ENCODE results near the gene SELPLG. TPM values are rescaled to one million over a fixed set of nuclear protein-coding genes. Genes with fewer than 3 reads are reported as not detected.
"Not testable (repeated sequence)": the region's sequence is repeated elsewhere in the genome, so short reads cannot be mapped to it uniquely, and the experiment has no call there.

Gene SELPLG
- total RNA-seq, 2 experiments from 2014 or later, result 56.8 to 60.1 TPM

GRCh38 chr12:108668063-108668462, 34.4 kb upstream of the SELPLG start:
- H3K36me3 Mint-ChIP-seq, result no peaks in the 10 kb centered on the region
- intact Hi-C loops (cut with micrococcal nuclease), result loop anchor here (10.0 kb wide), 1 partner anchor 427 kb away; the partner anchor contains the start of genes ALKBH2 and UNG
- H3K27me3 Mint-ChIP-seq, result no peaks in the 10 kb centered on the region
- no peak overlapping the region for H3K4me3 Mint-ChIP-seq
- CTCF ChIA-PET, result interaction anchor here (1.1 to 10.3 kb wide), 4 partner anchors 19 to 136 kb away, joined by 3 to 322 read pairs (median 4); no protein-coding TSS in a partner anchor
- DNase-seq, result no peak
- H3K4me1 Mint-ChIP-seq (ENCODE audit: low read depth), result peaks cover 19% of the 10 kb centered on the region
- no peak overlapping the region for H3K27ac Mint-ChIP-seq
- H3K9me3 Mint-ChIP-seq, result no peaks in the 10 kb centered on the region
- POLR2A ChIA-PET, result no interaction called here

- peaks cover 23% of the 10 kb centered on the region for H3K4me1 Mint-ChIP-seq (ENCODE audit: low read depth)
- intact Hi-C loops (cut with micrococcal nuclease), result loop anchor here (10.0 kb wide), 1 partner anchor 427 kb away; the partner anchor contains the start of genes ALKBH2 and UNG
- CTCF ChIA-PET, result interaction anchor here (1.3 to 10.3 kb wide), 5 partner anchors 21 to 283 kb away, joined by 4 to 322 read pairs (median 32); no protein-coding TSS in a partner anchor
- H3K27ac Mint-ChIP-seq, result no peak overlapping the region
- H3K36me3 Mint-ChIP-seq, result no peaks in the 10 kb centered on the region
- POLR2A ChIA-PET, result no interaction called here
- no peak for DNase-seq
- no peaks in the 10 kb centered on the region for H3K27me3 Mint-ChIP-seq
- no peaks in the 10 kb centered on the region for H3K9me3 Mint-ChIP-seq
- no peak overlapping the region for H3K4me3 Mint-ChIP-seq
Measured at GRCh38 chr12:108667349-108667748, 33.7 kb upstream of the SELPLG start.

DNA sequence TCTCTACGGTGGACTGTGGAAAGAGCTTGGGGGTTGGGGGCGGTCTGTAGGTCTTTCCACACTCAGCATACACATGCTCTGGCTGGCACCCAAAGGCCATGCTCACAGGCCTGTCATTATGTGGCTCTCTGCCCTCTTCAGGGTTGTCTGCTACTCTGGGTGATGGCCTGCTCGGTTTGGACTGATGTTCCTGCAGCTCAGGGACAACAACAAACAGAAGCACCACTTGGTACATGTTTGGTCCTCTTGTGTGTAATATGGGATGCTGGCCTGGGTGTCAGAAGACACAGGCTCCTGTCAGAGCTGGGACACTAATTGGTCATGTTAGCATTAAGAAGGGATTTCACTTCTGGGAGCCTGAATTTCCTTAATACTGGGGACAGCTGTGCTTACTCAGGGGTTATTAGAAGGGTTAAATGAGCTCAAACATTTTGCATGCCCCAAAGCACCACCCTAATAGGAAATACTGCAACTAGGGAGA, 32.7 kb upstream of the SELPLG start:
- Mint-ChIP-seq H3K36me3 (no peaks in the 10 kb centered on the region), H3K27me3 (no peaks in the 10 kb centered on the region), H3K27ac (no peak overlapping the region), H3K4me1 (ENCODE audit: low read depth) (peaks cover 23% of the 10 kb centered on the region), H3K9me3 (no peaks in the 10 kb centered on the region), H3K4me3 (no peak overlapping the region)
- ChIA-PET POLR2A (interaction anchor here (1.0 kb wide), 1 partner anchor 137 kb away, joined by 4 read pairs; no protein-coding TSS in a partner anchor), CTCF (interaction anchor here (0.9 to 10.3 kb wide), 7 partner anchors 22 to 284 kb away, joined by 3 to 322 read pairs (median 8); partner anchors contain the start of gene ISCU)
- no peak for DNase-seq
- intact Hi-C loops (cut with micrococcal nuclease), result loop anchor here (10.0 kb wide), 1 partner anchor 428 kb away; the partner anchor contains the start of genes ALKBH2 and UNG

DNA sequence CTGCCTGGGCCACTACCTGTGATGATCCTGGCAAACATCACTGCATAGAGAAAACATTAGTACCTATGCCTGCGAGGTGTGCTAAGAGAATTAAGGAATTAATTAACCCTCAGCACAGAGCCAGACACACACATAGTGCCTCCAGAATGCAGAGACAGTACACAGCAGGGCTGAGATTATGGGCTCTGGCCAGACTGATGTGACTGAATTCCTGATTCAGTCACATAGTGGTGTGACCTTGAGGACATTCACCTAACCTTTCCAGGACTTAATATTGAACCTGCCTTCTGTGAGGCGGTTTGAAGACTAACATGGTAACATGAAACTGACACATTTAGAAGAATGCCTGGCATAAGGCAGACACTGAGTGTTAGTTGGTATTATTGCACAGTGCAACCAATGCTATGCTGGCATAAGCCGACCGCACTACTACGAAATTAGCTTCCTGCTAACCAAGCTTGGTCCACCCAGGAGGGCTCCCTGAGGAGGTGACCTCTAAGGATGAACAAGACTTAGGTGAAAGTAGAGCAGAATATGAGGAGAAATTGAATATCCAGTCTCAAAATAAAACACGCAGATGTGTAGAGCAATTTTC, 32.0 kb upstream of the SELPLG start:
- no peak for DNase-seq
- Mint-ChIP-seq H3K9me3 (no peaks in the 10 kb centered on the region), H3K36me3 (no peaks in the 10 kb centered on the region), H3K27me3 (no peaks in the 10 kb centered on the region), H3K4me1 (ENCODE audit: low read depth) (peaks cover 23% of the 10 kb centered on the region), H3K4me3 (no peak overlapping the region), H3K27ac (no peak overlapping the region)
- POLR2A ChIA-PET, result interaction anchor here (1.0 to 2.0 kb wide), 4 partner anchors 24 to 137 kb away, joined by 4 to 7 read pairs (median 5); no protein-coding TSS in a partner anchor
- intact Hi-C loops (cut with micrococcal nuclease), result loop anchor here (1.0 to 10.0 kb wide), 3 partner anchors 24 to 429 kb away; partner anchors contain the start of genes ALKBH2 and UNG
- CTCF ChIA-PET, result interaction anchor here (0.6 to 10.3 kb wide), 41 partner anchors 13 to 427 kb away, joined by 3 to 322 read pairs (median 8); partner anchors contain the start of genes ALKBH2, ISCU and SELPLG

GRCh38 chr12:108664338-108665258, 30.9 kb upstream of the SELPLG start:
- ChIA-PET CTCF (interaction anchor here (0.6 to 10.3 kb wide), 64 partner anchors 9 to 428 kb away, joined by 3 to 322 read pairs (median 5); partner anchors contain the start of genes ALKBH2, ISCU and SELPLG), POLR2A (interaction anchor here (0.8 to 2.0 kb wide), 9 partner anchors 11 to 141 kb away, joined by 3 to 7 read pairs (median 4); no protein-coding TSS in a partner anchor)
- H3K27me3 Mint-ChIP-seq, result no peaks in the 10 kb centered on the region
- H3K4me1 Mint-ChIP-seq (ENCODE audit: low read depth), result peaks cover 23% of the 10 kb centered on the region
- intact Hi-C loops (cut with micrococcal nuclease), result loop anchor here (1.0 to 10.0 kb wide), 8 partner anchors 25 to 430 kb away; partner anchors contain the start of genes ALKBH2 and UNG
- H3K27ac Mint-ChIP-seq, result peak overlapping the region; percentile 83
- H3K36me3 Mint-ChIP-seq, result no peaks in the 10 kb centered on the region
- H3K9me3 Mint-ChIP-seq, result no peaks in the 10 kb centered on the region
- H3K4me3 Mint-ChIP-seq, result peak overlapping the region; percentile 33
- DNase-seq, result peak; percentile 92

GRCh38 chr12:108663324-108664015, 29.8 kb upstream of the SELPLG start:
- intact Hi-C loops (cut with micrococcal nuclease), result loop anchor here (1.0 to 10.0 kb wide), 7 partner anchors 29 to 431 kb away; partner anchors contain the start of genes ALKBH2 and UNG
- H3K36me3 Mint-ChIP-seq, result no peaks in the 10 kb centered on the region
- H3K4me3 Mint-ChIP-seq, result no peak overlapping the region
- POLR2A ChIA-PET, result interaction anchor here (0.8 to 2.0 kb wide), 6 partner anchors 10 to 142 kb away, joined by 3 to 7 read pairs (median 4); no protein-coding TSS in a partner anchor
- no peaks in the 10 kb centered on the region for H3K9me3 Mint-ChIP-seq
- H3K27me3 Mint-ChIP-seq, result no peaks in the 10 kb centered on the region
- H3K27ac Mint-ChIP-seq, result no peak overlapping the region
- H3K4me1 Mint-ChIP-seq (ENCODE audit: low read depth), result peaks cover 23% of the 10 kb centered on the region
- CTCF ChIA-PET, result interaction anchor here (0.7 to 10.3 kb wide), 38 partner anchors 10 to 429 kb away, joined by 3 to 322 read pairs (median 6); partner anchors contain the start of genes ALKBH2, ISCU and SELPLG
- DNase-seq, result no peak

- H3K36me3 Mint-ChIP-seq; H3K4me1 Mint-ChIP-seq (ENCODE audit: low read depth); H3K27me3 Mint-ChIP-seq; H3K4me3 Mint-ChIP-seq; DNase-seq; H3K27ac Mint-ChIP-seq; POLR2A ChIA-PET; H3K9me3 Mint-ChIP-seq; intact Hi-C loops (cut with micrococcal nuclease): not testable (repeated sequence)
- CTCF ChIA-PET, result interaction anchor here (1.0 kb wide), 2 partner anchors 96 to 145 kb away, joined by 4 to 5 read pairs; partner anchors contain the start of gene ISCU
Measured at GRCh38 chr12:108658115-108658514, 24.4 kb upstream of the SELPLG start.

- Mint-ChIP-seq H3K4me1 (ENCODE audit: low read depth) (peaks cover 9% of the 10 kb centered on the region), H3K4me3 (no peak overlapping the region), H3K27ac (no peak overlapping the region), H3K27me3 (no peaks in the 10 kb centered on the region), H3K9me3 (no peaks in the 10 kb centered on the region), H3K36me3 (peaks cover 4% of the 10 kb centered on the region)
- intact Hi-C loops (cut with micrococcal nuclease), result no loop called here
- ChIA-PET CTCF (no interaction called here), POLR2A (no interaction called here)
- DNase-seq, result no peak
Measured at GRCh38 chr12:108657130-108657745, 23.5 kb upstream of the SELPLG start.

DNA sequence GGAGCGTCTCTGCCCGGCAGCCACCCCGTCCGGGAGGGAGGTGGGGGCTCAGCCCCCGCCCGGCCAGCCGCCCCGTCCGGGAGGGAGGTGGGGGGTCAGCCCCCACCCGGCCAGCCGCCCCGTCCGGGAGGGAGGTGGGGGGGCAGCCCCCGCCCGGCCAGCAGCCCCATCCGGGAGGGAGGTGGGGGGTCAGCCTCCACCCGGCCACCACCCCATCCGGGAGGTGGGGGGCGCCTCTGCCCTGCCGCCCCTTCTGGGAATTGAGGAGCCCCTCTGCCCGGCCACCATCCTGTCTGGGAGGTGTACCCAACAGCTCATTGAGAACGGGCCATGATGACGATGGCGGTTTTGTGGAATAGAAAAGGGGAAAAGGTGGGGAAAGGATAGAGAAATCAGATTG, 22.6 kb upstream of the SELPLG start:
- H3K4me3 Mint-ChIP-seq; H3K36me3 Mint-ChIP-seq; H3K27me3 Mint-ChIP-seq; H3K4me1 Mint-ChIP-seq (ENCODE audit: low read depth); CTCF ChIA-PET; intact Hi-C loops (cut with micrococcal nuclease); DNase-seq; H3K9me3 Mint-ChIP-seq; POLR2A ChIA-PET; H3K27ac Mint-ChIP-seq: not testable (repeated sequence)

- DNase-seq; CTCF ChIA-PET; H3K27me3 Mint-ChIP-seq; H3K9me3 Mint-ChIP-seq; H3K4me1 Mint-ChIP-seq (ENCODE audit: low read depth); intact Hi-C loops (cut with micrococcal nuclease); H3K27ac Mint-ChIP-seq; POLR2A ChIA-PET; H3K36me3 Mint-ChIP-seq; H3K4me3 Mint-ChIP-seq: not testable (repeated sequence)
Measured at GRCh38 chr12:108655812-108656175, 22.1 kb upstream of the SELPLG start.

GRCh38 chr12:108654622-108655021, 20.9 kb upstream of the SELPLG start:
- H3K36me3 Mint-ChIP-seq; H3K27ac Mint-ChIP-seq; DNase-seq; H3K27me3 Mint-ChIP-seq; H3K4me1 Mint-ChIP-seq (ENCODE audit: low read depth); intact Hi-C loops (cut with micrococcal nuclease); H3K4me3 Mint-ChIP-seq; POLR2A ChIA-PET; H3K9me3 Mint-ChIP-seq: not testable (repeated sequence)
- CTCF ChIA-PET, result interaction anchor here (0.6 kb wide), 1 partner anchor 10 kb away, joined by 3 read pairs; no protein-coding TSS in a partner anchor

Data from activated CD4-positive, alpha-beta memory T cell treated with anti-CD3 and anti-CD28 coated beads for 36 hours (primary cell).